IMR-90 (cell line): ENCODE results near the gene HS3ST2. TPM values are rescaled to one million over a fixed set of nuclear protein-coding genes. Genes with fewer than 3 reads are reported as not detected.

ENCODE experiments used
- ATAC-seq: fragments of 200-7000 bp; cut with Tn5 transposase; 2 replicates; pipeline ENCODE4 v1.9.1; 2020; ENCODE audit warnings: low read depth, mild to moderate bottlenecking, moderate library complexity
- BruUV-seq: library from RNA; stranded (reverse); fragments of 400-500 nt; replicated peaks from 2 replicates; lab custom pipeline; 2021; lab: Mats Ljungman, UMichigan
- CTCF ChIA-PET: fragments of 300-600 bp; formaldehyde crosslinking; extraction: SDS; loops from one replicate; lab custom pipeline; 2021; ENCODE audit warnings: antibody characterized with exemption; lab: Yijun Ruan, JAX
- POLR2A ChIA-PET: fragments of 300-600 bp; sonication (Branson Sonifier 250); formaldehyde crosslinking; loops from one replicate; lab custom pipeline; 2022; ENCODE audit warnings: antibody characterized with exemption; ENCODE audit not compliant: unreplicated experiment; lab: Charles Lee
- DNase-seq: peaks from one replicate; pipeline ENCODE4 v3.0.0; 2013
- H2AFZ ChIP-seq: replicated peaks from 2 replicates; pipeline ENCODE3; 2013; ENCODE audit warnings: low read length, mild to moderate bottlenecking; ENCODE audit not compliant: poor library complexity
- H2AK5ac ChIP-seq: 2 replicates; pipeline ENCODE4 v1.6.1; 2013; ENCODE audit warnings: low read depth, low read length, inconsistent platforms
- H2AK9ac ChIP-seq: replicated peaks from 2 replicates; pipeline ENCODE3; 2013; ENCODE audit warnings: mild to moderate bottlenecking, low read depth, low read length, moderate library complexity; ENCODE audit not compliant: poor library complexity
- H2BK120ac ChIP-seq: 2 replicates; pipeline ENCODE4 v1.6.1; 2013; ENCODE audit warnings: low read depth, low read length, inconsistent platforms
- H2BK15ac ChIP-seq: 3 replicates; pipeline ENCODE4 v1.6.1; 2013; ENCODE audit warnings: low read depth, low read length, inconsistent platforms
- H2BK20ac ChIP-seq: 2 replicates; pipeline ENCODE4 v1.6.1; 2013; ENCODE audit warnings: low read depth, mild to moderate bottlenecking, inconsistent platforms, low read length, moderate library complexity
- H2BK5ac ChIP-seq: 2 replicates; pipeline ENCODE4 v1.6.1; 2013; ENCODE audit warnings: mild to moderate bottlenecking, low read depth, low read length, inconsistent platforms; ENCODE audit not compliant: poor library complexity, severe bottlenecking
- H3K14ac ChIP-seq: replicated peaks from 2 replicates; pipeline ENCODE4 v1.6.1; 2013; ENCODE audit warnings: low read depth, low read length, inconsistent platforms
- H3K18ac ChIP-seq: 2 replicates; pipeline ENCODE4 v1.6.1; 2013; ENCODE audit warnings: low read depth, low read length, control low read depth
- H3K23ac ChIP-seq: 2 replicates; pipeline ENCODE4 v1.6.1; 2013; ENCODE audit warnings: low read depth, low read length, inconsistent platforms
- H3K27ac ChIP-seq: 2 replicates; pipeline ENCODE4 v1.5.1; 2013; ENCODE audit warnings: mild to moderate bottlenecking, control low read depth, low read length; ENCODE audit not compliant: insufficient read depth
- H3K27me3 ChIP-seq: 2 replicates; pipeline ENCODE4 v1.6.1; 2013; ENCODE audit warnings: low read length; ENCODE audit not compliant: control insufficient read depth, insufficient read depth
- H3K36me3 ChIP-seq: 2 replicates; pipeline ENCODE4 v1.6.1; 2013; ENCODE audit warnings: low read length, mixed read lengths; ENCODE audit not compliant: control insufficient read depth, insufficient read depth
- H3K4ac ChIP-seq: 2 replicates; pipeline ENCODE4 v1.6.1; 2013; ENCODE audit warnings: low read depth, low read length, inconsistent platforms
- H3K4me1 ChIP-seq: 2 replicates; pipeline ENCODE4 v1.6.1; 2013; ENCODE audit warnings: low read length, mixed read lengths; ENCODE audit not compliant: control insufficient read depth, insufficient read depth
- H3K4me2 ChIP-seq: 2 replicates; pipeline ENCODE4 v1.6.1; 2013; ENCODE audit warnings: low read depth, mild to moderate bottlenecking, control low read depth, low read length, moderate library complexity
- H3K4me3 ChIP-seq: 2 replicates; pipeline ENCODE4 v1.5.1; 2013; ENCODE audit warnings: low read depth, mild to moderate bottlenecking, control low read depth, low read length, moderate library complexity; ENCODE audit not compliant: insufficient read depth
- H3K56ac ChIP-seq: 2 replicates; pipeline ENCODE4 v1.6.1; 2013; ENCODE audit warnings: low read length, inconsistent platforms; ENCODE audit not compliant: insufficient read depth; ENCODE audit errors: extremely low read depth
- H3K79me1 ChIP-seq, 2 experiments: 2 replicates each; pipeline ENCODE4 v1.6.1; 2013; ENCODE audit warnings: low read length in 2 of 2, inconsistent platforms in 1 of 2, low read depth in 1 of 2
- H3K9ac ChIP-seq: 2 replicates; pipeline ENCODE4 v1.6.1; 2013; ENCODE audit warnings: low read depth, low read length, control low read depth
- H3K9me1 ChIP-seq: 2 replicates; pipeline ENCODE4 v1.6.1; 2013; ENCODE audit warnings: low read length, inconsistent platforms; ENCODE audit not compliant: insufficient read depth
- H3K9me3 ChIP-seq: 2 replicates; pipeline ENCODE4 v1.6.1; 2013; ENCODE audit warnings: low read length; ENCODE audit not compliant: control insufficient read depth, insufficient read depth
- H4K20me1 ChIP-seq: 2 replicates; pipeline ENCODE4 v1.6.1; 2013; ENCODE audit warnings: low read length, inconsistent platforms; ENCODE audit not compliant: insufficient read depth
- H4K5ac ChIP-seq: 2 replicates; pipeline ENCODE4 v1.6.1; 2013; ENCODE audit warnings: mild to moderate bottlenecking, low read depth, low read length, control low read depth
- H4K8ac ChIP-seq, 2 experiments: 2 replicates each; pipeline ENCODE4 v1.6.1; 2013; ENCODE audit warnings: low read depth in 2 of 2, low read length in 2 of 2, control low read depth in 1 of 2, inconsistent platforms in 1 of 2
- H4K91ac ChIP-seq: 2 replicates; pipeline ENCODE4 v1.6.1; 2013; ENCODE audit warnings: low read depth, low read length, inconsistent platforms; ENCODE audit not compliant: insufficient read depth
- NFE2L2 ChIP-seq: fragments of 150-350 bp; IDR thresholded peaks from 2 replicates; pipeline ENCODE4 v1.6.1; 2016; ENCODE audit warnings: low read depth, mild to moderate bottlenecking, low read length
- POLR2A ChIP-seq: IDR thresholded peaks from 2 replicates; pipeline ENCODE4 v1.6.1; 2012; ENCODE audit warnings: mild to moderate bottlenecking, low read depth, low read length
- RAD21 ChIP-seq: IDR thresholded peaks from 2 replicates; pipeline ENCODE4 v1.6.1; 2012; ENCODE audit warnings: low read length, improper control_type of control experiment
- WGBS, 2 experiments: methylation state at CpG; one replicate each; pipeline versions ENCODE4 v1.1.5 to v1.1.7; 2013; ENCODE audit warnings: missing lambda C conversion rate in 2 of 2; ENCODE audit not compliant: insufficient read length in 1 of 2; ENCODE audit errors: extremely low coverage in 2 of 2; 5-methylcytosine and 5-hydroxymethylcytosine counted together
- dilution Hi-C: fragments of 300-500 bp; cut with HindIII; formaldehyde crosslinking; loops from one replicate; pipeline ENCODE4 v1.14.3; 2018; ENCODE audit warnings: low sequenced_read_pairs; ENCODE audit not compliant: unreplicated experiment
- in situ Hi-C: fragments of 300-500 bp; cut with MboI; formaldehyde crosslinking; loops from 3 replicates; pipeline ENCODE4 v1.14.3; 2019; ENCODE audit warnings: low sequenced_read_pairs, inconsistent platforms, mixed read lengths
- intact Hi-C: fragments of 100-400 bp; cut with micrococcal nuclease; formaldehyde crosslinking; loops from 2 replicates; pipeline ENCODE4 v1.10.0; 2022
- polyA plus RNA-seq, 3 experiments: library from polyadenylated mRNA; depleted of rRNA; stranded (reverse); fragments of >200 nt; gene quantifications; 2 replicates each; pipeline ENCODE4 v1.2.3, GENCODE V29; 2012; ENCODE audit warnings: low replicate concordance in 1 of 3
- total RNA-seq: library from RNA; depleted of rRNA; stranded (reverse); fragments of >200 nt; gene quantifications from 2 replicates; pipeline ENCODE4 v1.2.3, GENCODE V29; 2012

HS3ST2 gene
- total and polyA plus RNA-seq, 2 of the 4 experiments (the other 2 are of a cell fraction) = not detected

DNA sequence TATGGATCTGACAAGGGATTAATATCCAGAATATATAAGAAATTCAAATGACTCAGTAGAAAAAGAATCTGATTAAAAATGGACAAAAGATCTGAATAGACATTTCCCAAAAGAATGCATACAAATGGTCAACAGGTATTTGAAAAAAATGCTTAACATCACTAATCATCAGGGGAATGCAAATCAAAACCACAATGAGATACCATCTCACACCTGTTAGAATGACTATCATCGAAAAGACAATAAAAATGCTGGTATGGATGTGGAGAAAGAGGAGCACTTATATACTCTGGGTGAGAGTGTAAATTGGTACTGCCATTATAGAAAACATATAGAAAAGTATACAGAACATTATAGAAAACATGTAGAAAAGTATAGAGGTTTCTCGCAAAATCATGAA lies 16.4 kb upstream of the HS3ST2 start:
- H3K4me2 ChIP-seq = no peak overlapping the region
- no peaks in the 10 kb centered on the region for H4K20me1 ChIP-seq
- ATAC-seq (no peak), DNase-seq (no peak)
- no peaks in the 10 kb centered on the region for H3K27me3 ChIP-seq
- no peak overlapping the region for H4K8ac ChIP-seq
- no TSS peak for BruUV-seq
- no peak overlapping the region for H2BK120ac ChIP-seq
- no peak overlapping the region for H4K5ac ChIP-seq
- no peaks in the 10 kb centered on the region; the same call in 1 of the 2 replicates for H3K9me1 ChIP-seq
- H3K14ac ChIP-seq = no peak overlapping the region
- H2AK9ac ChIP-seq = no peak overlapping the region
- H3K79me1 ChIP-seq = no peaks in the 10 kb centered on the region
- H2BK15ac ChIP-seq = no peak overlapping the region
- H3K27ac ChIP-seq = no peak overlapping the region
- no peak overlapping the region for H2BK20ac ChIP-seq
- no peak overlapping the region for H3K4ac ChIP-seq
- no peaks in the 10 kb centered on the region for H3K9me3 ChIP-seq
- H3K56ac ChIP-seq = no peak overlapping the region
- ChIA-PET CTCF (no interaction called here), POLR2A (no interaction called here)
- no peak overlapping the region for H3K4me3 ChIP-seq
- intact Hi-C loops = no loop called here
- H2BK5ac ChIP-seq = no peak overlapping the region
- no peak overlapping the region for H3K18ac ChIP-seq
- dilution Hi-C loops = no loop called here
- H3K4me1 ChIP-seq = no peaks in the 10 kb centered on the region
- H3K9ac ChIP-seq = no peak overlapping the region
- no peaks in the 10 kb centered on the region for H3K36me3 ChIP-seq
- in situ Hi-C loops = no loop called here
- no peak overlapping the region for H4K91ac ChIP-seq
- WGBS, 2 experiments = no CpG with 5 or more reads among the region's 2 CpGs
- no peak overlapping the region for H3K23ac ChIP-seq
- no peak overlapping the region for H2AFZ ChIP-seq
- no peak overlapping the region for H2AK5ac ChIP-seq
- TF ChIP-seq NFE2L2 (no peak), RAD21 (no peak), POLR2A (no peak)
